Loucy (cell line): ENCODE data around the gene PROSER3.

Source experiments
- H2AFZ ChIP-seq: fragments of 200-600 bp; sonication (generic); 2 replicates; pipeline ENCODE4 v1.6.0; 2016; ENCODE audit warnings: antibody characterized with exemption, mild to moderate bottlenecking, low read length, moderate library complexity
- H3F3A ChIP-seq: fragments of 200-600 bp; 2 replicates; pipeline ENCODE4 v1.6.0; 2016; ENCODE audit warnings: antibody characterized with exemption, low read depth, mild to moderate bottlenecking
- H3K27me3 ChIP-seq: fragments of 200-600 bp; sonication (generic); 2 replicates; pipeline ENCODE4 v1.6.1; 2014; ENCODE audit warnings: low read length, mild to moderate bottlenecking; ENCODE audit not compliant: insufficient read depth, poor library complexity, severe bottlenecking
- H3K36me3 ChIP-seq: fragments of 200-600 bp; sonication (generic); 2 replicates; pipeline ENCODE4 v1.6.1; 2016; ENCODE audit warnings: low read length; ENCODE audit not compliant: insufficient read depth
- H3K4me1 ChIP-seq: fragments of 200-600 bp; sonication (generic); 2 replicates; pipeline ENCODE4 v1.5.1; 2014; ENCODE audit warnings: low read length, mild to moderate bottlenecking; ENCODE audit not compliant: insufficient read depth, poor library complexity, severe bottlenecking
- H3K4me2 ChIP-seq: fragments of 200-600 bp; sonication (generic); 2 replicates; pipeline ENCODE4 v1.6.0; 2014; ENCODE audit warnings: antibody characterized with exemption, low read length, low read depth, mild to moderate bottlenecking; ENCODE audit not compliant: poor library complexity, severe bottlenecking
- H3K4me3 ChIP-seq: fragments of 200-600 bp; sonication (generic); 2 replicates; pipeline ENCODE4 v1.5.1; 2014; ENCODE audit warnings: low read length, mild to moderate bottlenecking, mixed read lengths; ENCODE audit not compliant: poor library complexity, severe bottlenecking
- H3K79me2 ChIP-seq: fragments of 200-600 bp; sonication (generic); 2 replicates; pipeline ENCODE4 v1.6.1; 2014; ENCODE audit warnings: low read length; ENCODE audit not compliant: insufficient read depth
- H3K9ac ChIP-seq: fragments of 200-600 bp; sonication (generic); 2 replicates; pipeline ENCODE4 v1.6.0; 2014; ENCODE audit warnings: mild to moderate bottlenecking, low read depth, low read length, moderate library complexity; ENCODE audit not compliant: poor library complexity, severe bottlenecking
- H3K9me2 ChIP-seq: fragments of 200-600 bp; sonication (generic); replicated peaks from 2 replicates; pipeline ENCODE4 v1.6.1; 2016; ENCODE audit warnings: low read depth, low read length, mixed read lengths
- H3K9me3 ChIP-seq: fragments of 200-600 bp; sonication (generic); 2 replicates; pipeline ENCODE4 v1.6.1; 2014; ENCODE audit warnings: mild to moderate bottlenecking, antibody characterized with exemption, low read length, low read depth; ENCODE audit not compliant: insufficient read depth
- H4K20me1 ChIP-seq: fragments of 200-600 bp; sonication (generic); 2 replicates; pipeline ENCODE4 v1.6.0; 2014; ENCODE audit warnings: antibody characterized with exemption, low read length, mild to moderate bottlenecking; ENCODE audit not compliant: insufficient read depth, poor library complexity, severe bottlenecking
- CTCF ChIP-seq: fragments of 200-600 bp; sonication (generic); conservative IDR thresholded peaks from 2 replicates; pipeline ENCODE4 v1.5.1; 2014; ENCODE audit warnings: mild to moderate bottlenecking, antibody characterized with exemption, low read length
- EZH2phosphoT487 ChIP-seq: fragments of 200-600 bp; IDR thresholded peaks from 2 replicates; pipeline ENCODE4 v1.6.1; 2018; ENCODE audit warnings: antibody characterized with exemption, mild to moderate bottlenecking, moderate library complexity, borderline replicate concordance

The PROSER3 gene

DNA sequence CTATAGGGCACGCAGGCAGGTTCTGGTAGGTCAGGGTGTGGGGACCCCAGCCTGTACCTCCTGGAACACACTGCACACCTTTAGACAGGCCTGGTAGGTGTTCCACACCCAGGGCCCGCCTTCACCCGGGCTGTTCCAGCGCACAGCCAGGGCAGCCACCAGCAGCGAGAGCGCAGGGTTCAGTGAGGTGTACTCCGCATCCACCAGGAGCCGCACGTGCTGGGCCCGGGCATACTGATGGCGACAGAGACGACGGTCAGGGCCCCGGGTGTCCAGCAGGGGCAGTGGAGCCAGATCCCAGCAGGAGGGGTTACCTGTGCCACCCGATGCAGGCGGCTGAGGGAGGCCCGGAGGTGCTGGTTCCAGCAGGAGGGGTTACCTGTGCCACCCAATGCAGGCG lies 48.6 kb downstream of the PROSER3 start:
- Histone ChIP-seq H3K4me3 (no peak overlapping the region), H2AFZ (no peak overlapping the region), H3K27me3 (no peaks in the 10 kb centered on the region), H3K9me2 (no peaks in the 10 kb centered on the region), H3K79me2 (no peaks in the 10 kb centered on the region), H3F3A (no peaks in the 10 kb centered on the region), H3K4me1 (peaks cover 15% of the 10 kb centered on the region), H3K9ac (no peak overlapping the region), H4K20me1 (no peaks in the 10 kb centered on the region), H3K36me3 (no peaks in the 10 kb centered on the region), H3K4me2 (no peak overlapping the region), H3K9me3 (no peaks in the 10 kb centered on the region)
- TF ChIP-seq EZH2phosphoT487 (no peak), CTCF (no peak)

DNA sequence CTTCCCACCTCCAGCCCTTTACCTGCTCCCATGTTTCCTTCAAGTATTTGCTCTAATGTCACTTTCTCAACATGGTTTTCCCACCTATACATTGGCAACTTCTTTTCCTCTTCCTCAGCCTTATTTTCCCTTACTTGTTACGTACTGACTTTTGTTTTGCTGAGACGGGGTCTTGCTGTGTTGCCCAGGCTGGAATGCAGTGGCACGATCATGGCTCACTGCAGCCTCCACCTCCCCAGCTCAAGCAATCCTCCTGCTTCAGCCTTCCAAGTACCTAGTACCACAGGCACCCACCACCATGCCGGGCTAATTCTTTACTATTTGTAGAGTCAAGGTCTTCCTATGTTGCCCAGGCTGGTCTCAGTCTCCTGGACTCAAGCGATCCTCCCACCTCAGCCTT lies 49.7 kb downstream of the PROSER3 start:
- Histone ChIP-seq H3K4me3 (no peak overlapping the region), H3K9me2 (no peaks in the 10 kb centered on the region), H2AFZ (no peak overlapping the region), H3K79me2 (no peaks in the 10 kb centered on the region), H3F3A (no peaks in the 10 kb centered on the region), H3K4me1 (peaks cover 15% of the 10 kb centered on the region), H3K9me3 (no peaks in the 10 kb centered on the region), H3K36me3 (no peaks in the 10 kb centered on the region), H3K9ac (no peak overlapping the region), H3K27me3 (no peaks in the 10 kb centered on the region), H3K4me2 (no peak overlapping the region), H4K20me1 (no peaks in the 10 kb centered on the region)
- TF ChIP-seq CTCF (no peak), EZH2phosphoT487 (no peak)

- H3K4me2 ChIP-seq = no peak overlapping the region
- H2AFZ ChIP-seq = no peak overlapping the region
- H3K27me3 ChIP-seq = no peaks in the 10 kb centered on the region
- no peaks in the 10 kb centered on the region for H3K36me3 ChIP-seq
- H4K20me1 ChIP-seq = no peaks in the 10 kb centered on the region
- no peak overlapping the region for H3K9ac ChIP-seq
- no peaks in the 10 kb centered on the region for H3K9me2 ChIP-seq
- H3K4me3 ChIP-seq = no peak overlapping the region
- H3K79me2 ChIP-seq = no peaks in the 10 kb centered on the region
- no peaks in the 10 kb centered on the region for H3F3A ChIP-seq
- H3K4me1 ChIP-seq = no peaks in the 10 kb centered on the region
- H3K9me3 ChIP-seq = no peaks in the 10 kb centered on the region
- no peak for TF ChIP-seq EZH2phosphoT487
- no peak for TF ChIP-seq CTCF
Observed at GRCh38 chr19:35811317-35812219, 53.6 kb downstream of the PROSER3 start.
